ENCODE measurements around the gene ZNF740. TPM values are rescaled to one million over a fixed set of nuclear protein-coding genes. Genes with fewer than 3 reads are reported as not detected.

Gene ZNF740
- polyA plus RNA-seq, 1 donor (not counting 4 experiments of a cell fraction or from before 2014, with no cell fraction given), result 11.8 TPM

DNA sequence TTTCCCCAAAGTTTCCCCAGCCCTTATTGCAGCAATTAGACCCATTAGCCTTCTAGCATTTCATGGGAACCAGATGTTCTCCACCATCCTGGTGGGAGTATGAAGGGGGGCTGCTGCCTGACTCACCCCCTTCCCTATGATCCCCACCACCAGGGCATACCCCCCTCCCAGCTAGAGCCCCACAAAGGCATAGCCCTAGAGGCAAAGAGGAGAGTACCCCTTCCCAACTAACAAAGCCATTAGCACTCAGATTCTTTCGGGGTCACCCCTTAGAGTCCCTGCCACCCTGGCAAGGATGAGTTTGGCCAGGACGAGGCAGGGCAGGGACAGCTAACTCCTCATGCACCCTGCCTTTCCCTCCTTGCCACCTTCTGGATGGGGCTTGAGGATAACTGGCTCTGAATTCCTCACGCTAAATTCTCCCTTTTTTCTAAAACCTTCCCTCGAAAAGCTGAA lies 42.3 kb downstream of the ZNF740 start:
- TF ChIP-seq EZH2 (IDR thresholded peaks at IDR 0.05; ENCODE audit: low read length), result no peak
- TF ChIP-seq, protein P1, sequence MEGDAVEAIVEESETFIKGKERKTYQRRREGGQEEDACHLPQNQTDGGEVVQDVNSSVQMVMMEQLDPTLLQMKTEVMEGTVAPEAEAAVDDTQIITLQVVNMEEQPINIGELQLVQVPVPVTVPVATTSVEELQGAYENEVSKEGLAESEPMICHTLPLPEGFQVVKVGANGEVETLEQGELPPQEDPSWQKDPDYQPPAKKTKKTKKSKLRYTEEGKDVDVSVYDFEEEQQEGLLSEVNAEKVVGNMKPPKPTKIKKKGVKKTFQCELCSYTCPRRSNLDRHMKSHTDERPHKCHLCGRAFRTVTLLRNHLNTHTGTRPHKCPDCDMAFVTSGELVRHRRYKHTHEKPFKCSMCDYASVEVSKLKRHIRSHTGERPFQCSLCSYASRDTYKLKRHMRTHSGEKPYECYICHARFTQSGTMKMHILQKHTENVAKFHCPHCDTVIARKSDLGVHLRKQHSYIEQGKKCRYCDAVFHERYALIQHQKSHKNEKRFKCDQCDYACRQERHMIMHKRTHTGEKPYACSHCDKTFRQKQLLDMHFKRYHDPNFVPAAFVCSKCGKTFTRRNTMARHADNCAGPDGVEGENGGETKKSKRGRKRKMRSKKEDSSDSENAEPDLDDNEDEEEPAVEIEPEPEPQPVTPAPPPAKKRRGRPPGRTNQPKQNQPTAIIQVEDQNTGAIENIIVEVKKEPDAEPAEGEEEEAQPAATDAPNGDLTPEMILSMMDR (optimal IDR thresholded peaks at IDR 0.05 in 1 of 3, IDR thresholded peaks at IDR 0.05 in 1 of 3, conservative IDR thresholded peaks at IDR 0.05 in 1 of 3; ENCODE audit: extremely low read depth in 1 of 3, insufficient read depth in 2 of 3, low read length in 3 of 3), result no peak
- dilution Hi-C loops (cut with MboI; ENCODE audit: extremely low pct_ligation_motif_present, low sequenced_read_pairs), result no loop called here
- Histone ChIP-seq H3K4me3 (ENCODE audit: control insufficient read depth in 2 of 3, extremely low read depth in 1 of 3, insufficient read depth in 2 of 3, low read depth in 1 of 3, low read length in 3 of 3) (no peak overlapping the region), H4K20me1 (ENCODE audit: control insufficient read depth, extremely low read depth, insufficient read depth, low read length) (peaks cover 4% of the 10 kb centered on the region), H3K9me1 (ENCODE audit: control insufficient read depth, extremely low read depth, insufficient read depth, low read length) (no peaks in the 10 kb centered on the region), H3K36me3 (ENCODE audit: control insufficient read depth in 2 of 2, extremely low read depth in 1 of 2, insufficient read depth in 2 of 2, low read length in 2 of 2) (peaks cover 2 to 6% of the 10 kb centered on the region in 2 experiments), H3K27ac (ENCODE audit: control insufficient read depth, insufficient read depth, low read length) (peak overlapping the region; percentile 93), H3K9ac (ENCODE audit: control insufficient read depth, extremely low read depth, insufficient read depth, low read length) (no peak overlapping the region), H3K79me2 (ENCODE audit: control insufficient read depth, insufficient read depth, low read length) (peaks cover 20% of the 10 kb centered on the region), H3K4me2 (ENCODE audit: control insufficient read depth, extremely low read depth, insufficient read depth, low read depth, low read length) (peak overlapping the region; percentile 32), H2AFZ (ENCODE audit: control insufficient read depth, low read length) (no peak overlapping the region), H3K9me3 (ENCODE audit: control insufficient read depth, low read depth, low read length) (no peaks in the 10 kb centered on the region), H3K27me3 (ENCODE audit: control insufficient read depth, extremely low read depth, insufficient read depth, low read length) (no peaks in the 10 kb centered on the region), H3K4me1 (ENCODE audit: control insufficient read depth, extremely low read depth, insufficient read depth, low read length) (peaks cover 66% of the 10 kb centered on the region)
- DNase-seq (ENCODE audit: low read depth, low spot score) (no peak), FAIRE-seq (no peak)

DNA sequence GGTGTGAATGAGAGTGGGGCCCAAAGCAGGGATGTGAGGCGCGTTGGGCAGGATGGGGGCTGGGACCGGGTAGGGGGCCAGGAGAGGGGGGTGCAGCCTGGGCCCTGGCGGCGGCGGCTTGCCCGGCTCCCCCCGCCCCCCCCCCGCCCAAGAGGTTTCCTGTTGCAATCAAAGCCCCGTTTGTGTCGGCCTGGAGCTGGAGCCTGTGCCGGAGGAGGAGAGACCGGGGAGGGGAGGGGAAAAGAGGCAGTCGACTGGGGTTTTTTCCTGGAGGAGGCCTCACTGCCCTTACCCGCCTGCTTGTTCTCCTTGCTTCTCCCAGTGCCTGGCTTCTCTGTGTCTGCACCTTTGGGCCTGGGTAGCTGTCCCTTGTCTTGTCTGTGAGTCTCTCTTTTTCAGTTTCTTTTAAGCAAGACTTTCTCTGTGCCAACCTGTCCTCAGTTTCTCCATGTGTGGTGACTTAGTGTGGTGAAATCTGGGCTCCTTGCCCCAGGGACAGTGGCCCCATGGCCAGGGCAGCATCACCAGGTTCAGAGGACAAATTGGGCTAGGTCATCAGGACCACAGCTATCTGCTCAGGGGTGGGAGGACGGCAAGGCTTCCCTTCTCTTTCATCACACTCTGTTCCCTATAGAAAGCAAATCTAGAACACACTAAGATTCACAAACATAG lies 43.0 kb downstream of the ZNF740 start:
- no peak for FAIRE-seq
- Histone ChIP-seq H3K9me1 (ENCODE audit: control insufficient read depth, extremely low read depth, insufficient read depth, low read length) (no peaks in the 10 kb centered on the region), H2AFZ (ENCODE audit: control insufficient read depth, low read length) (no peak overlapping the region), H3K27ac (ENCODE audit: control insufficient read depth, insufficient read depth, low read length) (peak overlapping the region; percentile 93), H3K36me3 (ENCODE audit: control insufficient read depth in 2 of 2, extremely low read depth in 1 of 2, insufficient read depth in 2 of 2, low read length in 2 of 2) (peaks cover 2 to 6% of the 10 kb centered on the region in 2 experiments), H3K4me1 (ENCODE audit: control insufficient read depth, extremely low read depth, insufficient read depth, low read length) (peaks cover 59% of the 10 kb centered on the region), H3K4me3 (ENCODE audit: control insufficient read depth in 2 of 3, extremely low read depth in 1 of 3, insufficient read depth in 2 of 3, low read depth in 1 of 3, low read length in 3 of 3) (peak overlapping the region in 2 of 3 experiments; percentile 13 to 42), H4K20me1 (ENCODE audit: control insufficient read depth, extremely low read depth, insufficient read depth, low read length) (peaks cover 4% of the 10 kb centered on the region), H3K9ac (ENCODE audit: control insufficient read depth, extremely low read depth, insufficient read depth, low read length) (peak overlapping the region; percentile 76), H3K79me2 (ENCODE audit: control insufficient read depth, insufficient read depth, low read length) (peaks cover 14% of the 10 kb centered on the region), H3K4me2 (ENCODE audit: control insufficient read depth, extremely low read depth, insufficient read depth, low read depth, low read length) (peak overlapping the region; percentile 83), H3K9me3 (ENCODE audit: control insufficient read depth, low read depth, low read length) (no peaks in the 10 kb centered on the region), H3K27me3 (ENCODE audit: control insufficient read depth, extremely low read depth, insufficient read depth, low read length) (no peaks in the 10 kb centered on the region)
- DNase-seq (ENCODE audit: low read depth, low spot score), result no peak
- no peak for TF ChIP-seq EZH2 (IDR thresholded peaks at IDR 0.05; ENCODE audit: low read length)
- TF ChIP-seq, protein P1 (optimal IDR thresholded peaks at IDR 0.05 in 1 of 3, IDR thresholded peaks at IDR 0.05 in 1 of 3, conservative IDR thresholded peaks at IDR 0.05 in 1 of 3; ENCODE audit: extremely low read depth in 1 of 3, insufficient read depth in 2 of 3, low read length in 3 of 3), result no peak
- dilution Hi-C loops (cut with MboI; ENCODE audit: extremely low pct_ligation_motif_present, low sequenced_read_pairs), result no loop called here
